Measurements from ENCODE around the gene HMCES. TPM values are rescaled to one million over a fixed set of nuclear protein-coding genes. Genes with fewer than 3 reads are reported as not detected.
A peak's percentile ranks its signal among the peaks of the same experiment; 100 is the strongest.

Gene HMCES
- total and polyA plus RNA-seq, 7 donors, result 15.2 to 41.2 (median 21.6) TPM

DNA sequence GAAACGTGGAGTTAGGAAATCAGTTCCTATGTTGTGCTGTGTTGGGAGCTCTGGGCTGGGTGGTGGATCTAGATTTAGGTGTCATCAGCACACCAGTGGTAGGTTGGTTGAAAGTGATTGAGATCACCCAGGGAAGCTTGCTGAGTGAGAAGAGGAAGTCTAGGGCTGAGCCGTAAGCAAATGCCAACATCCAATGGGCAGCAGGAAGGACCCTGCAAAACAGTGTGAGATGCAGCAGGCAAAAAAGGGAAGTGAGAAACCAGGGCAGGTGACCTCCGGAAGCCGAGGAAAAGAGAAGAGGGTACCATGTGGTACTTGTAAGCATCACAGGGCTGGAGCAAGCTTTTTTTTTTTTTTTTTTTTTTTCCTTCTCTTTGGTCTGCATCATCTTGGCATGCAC, 45.1 kb upstream of the HMCES start:
- Histone ChIP-seq H3K4me3 (no peak overlapping the region), H3K9me3 (no peaks in the 10 kb centered on the region), H3K4me1 (peaks cover 0 to 10% (median 5%) of the 10 kb centered on the region in 4 donors), H3K27me3 (no peaks in the 10 kb centered on the region), H3K36me3 (no peaks in the 10 kb centered on the region), H3K27ac (peak overlapping the region in 1 of 4 donors; percentile 35)
- DNase-seq, result peak; percentile 78
- WGBS, 2 donors, result 47 to 75% methylated on average over 4 of the region's 4 CpGs
- no peak for TF ChIP-seq EP300 (IDR thresholded peaks at IDR 0.05)
- peak in 1 of 4 donors; percentile 24 for TF ChIP-seq POLR2AphosphoS5 (IDR thresholded peaks at IDR 0.05)
- intact Hi-C loops (cut with DNase I), result no loop called here

DNA sequence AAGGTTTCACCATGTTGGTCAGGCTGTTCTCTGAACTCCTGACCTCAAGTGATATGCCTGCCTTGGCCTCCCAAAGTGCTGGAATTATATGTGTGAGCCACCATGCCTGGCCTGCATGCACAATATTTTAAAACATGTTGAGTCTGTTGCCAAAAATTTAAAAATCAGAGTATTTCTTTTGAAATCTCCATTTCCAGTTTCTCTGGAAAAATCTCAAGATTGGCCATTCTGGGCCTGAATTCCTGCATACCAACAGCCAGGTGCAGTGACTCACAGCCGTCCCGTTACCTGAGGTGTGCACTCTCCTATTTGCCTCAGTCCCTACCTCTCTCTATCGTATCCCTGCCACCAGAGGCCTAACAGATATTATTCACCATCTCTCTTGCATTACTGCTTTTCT, 44.2 kb upstream of the HMCES start:
- Histone ChIP-seq H3K9me3 (no peaks in the 10 kb centered on the region), H3K27ac (peak overlapping the region in 1 of 4 donors; percentile 28)
- WGBS, 2 donors, result 94 to 96% methylated on average over 3 of the region's 3 CpGs

DNA sequence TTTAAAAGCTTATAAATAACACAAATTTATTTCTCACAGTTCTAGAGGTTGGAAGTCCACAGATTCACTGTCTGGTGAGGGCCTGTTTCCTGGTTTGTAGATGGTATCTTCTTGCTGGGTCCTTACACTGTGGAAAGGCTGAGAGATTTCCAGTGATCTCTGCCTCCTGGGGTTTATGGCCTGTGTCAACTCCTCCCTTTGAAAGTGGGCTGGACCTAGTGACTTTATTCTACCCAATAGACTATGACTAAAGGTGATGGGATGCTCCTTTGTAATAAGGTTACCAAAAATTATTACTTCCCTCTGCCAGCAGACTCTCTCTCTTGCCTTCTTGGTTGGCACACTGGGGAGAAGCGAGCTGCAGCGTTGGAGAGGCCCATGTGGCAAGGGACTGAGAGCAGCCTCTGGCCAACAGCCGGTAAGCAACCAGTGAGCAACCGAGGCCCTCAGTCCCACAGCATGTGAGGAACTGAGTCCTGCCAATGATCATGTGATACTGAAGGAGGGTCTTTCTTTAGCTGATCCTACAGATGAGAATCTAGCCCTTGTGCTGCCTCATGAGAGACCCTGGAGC, 43.2 kb upstream of the HMCES start:
- no peaks in the 10 kb centered on the region for H3K9me3 ChIP-seq
- 93 to 97% methylated on average over 4 of the region's 4 CpGs for WGBS, 2 donors
- TF ChIP-seq, protein P1, sequence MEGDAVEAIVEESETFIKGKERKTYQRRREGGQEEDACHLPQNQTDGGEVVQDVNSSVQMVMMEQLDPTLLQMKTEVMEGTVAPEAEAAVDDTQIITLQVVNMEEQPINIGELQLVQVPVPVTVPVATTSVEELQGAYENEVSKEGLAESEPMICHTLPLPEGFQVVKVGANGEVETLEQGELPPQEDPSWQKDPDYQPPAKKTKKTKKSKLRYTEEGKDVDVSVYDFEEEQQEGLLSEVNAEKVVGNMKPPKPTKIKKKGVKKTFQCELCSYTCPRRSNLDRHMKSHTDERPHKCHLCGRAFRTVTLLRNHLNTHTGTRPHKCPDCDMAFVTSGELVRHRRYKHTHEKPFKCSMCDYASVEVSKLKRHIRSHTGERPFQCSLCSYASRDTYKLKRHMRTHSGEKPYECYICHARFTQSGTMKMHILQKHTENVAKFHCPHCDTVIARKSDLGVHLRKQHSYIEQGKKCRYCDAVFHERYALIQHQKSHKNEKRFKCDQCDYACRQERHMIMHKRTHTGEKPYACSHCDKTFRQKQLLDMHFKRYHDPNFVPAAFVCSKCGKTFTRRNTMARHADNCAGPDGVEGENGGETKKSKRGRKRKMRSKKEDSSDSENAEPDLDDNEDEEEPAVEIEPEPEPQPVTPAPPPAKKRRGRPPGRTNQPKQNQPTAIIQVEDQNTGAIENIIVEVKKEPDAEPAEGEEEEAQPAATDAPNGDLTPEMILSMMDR (IDR thresholded peaks at IDR 0.05), result no peak
- TF ChIP-seq EP300 (IDR thresholded peaks at IDR 0.05) (no peak), POLR2AphosphoS5 (IDR thresholded peaks at IDR 0.05) (no peak), POLR2A (IDR thresholded peaks at IDR 0.05) (no peak)
- peaks cover 0 to 5% (median 0%) of the 10 kb centered on the region in 4 donors for H3K4me1 ChIP-seq
- DNase-seq, result no peak
- no peak overlapping the region for H3K4me3 ChIP-seq
- no peaks in the 10 kb centered on the region for H3K27me3 ChIP-seq
- H3K36me3 ChIP-seq, result no peaks in the 10 kb centered on the region
- no peak overlapping the region for H3K27ac ChIP-seq
- intact Hi-C loops (cut with DNase I), result no loop called here

More for the DNA sequence above, 44.2 kb upstream of the HMCES start:
- intact Hi-C loops (cut with DNase I), result no loop called here
- TF ChIP-seq POLR2AphosphoS5 (IDR thresholded peaks at IDR 0.05) (no peak), EP300 (IDR thresholded peaks at IDR 0.05) (no peak), POLR2A (IDR thresholded peaks at IDR 0.05) (no peak)
- TF ChIP-seq, protein P1 (IDR thresholded peaks at IDR 0.05), result no peak
- Histone ChIP-seq H3K36me3 (no peaks in the 10 kb centered on the region), H3K27me3 (no peaks in the 10 kb centered on the region), H3K4me3 (no peak overlapping the region), H3K4me1 (peaks cover 0 to 1% (median 0%) of the 10 kb centered on the region in 4 donors)
- no peak for DNase-seq

DNA sequence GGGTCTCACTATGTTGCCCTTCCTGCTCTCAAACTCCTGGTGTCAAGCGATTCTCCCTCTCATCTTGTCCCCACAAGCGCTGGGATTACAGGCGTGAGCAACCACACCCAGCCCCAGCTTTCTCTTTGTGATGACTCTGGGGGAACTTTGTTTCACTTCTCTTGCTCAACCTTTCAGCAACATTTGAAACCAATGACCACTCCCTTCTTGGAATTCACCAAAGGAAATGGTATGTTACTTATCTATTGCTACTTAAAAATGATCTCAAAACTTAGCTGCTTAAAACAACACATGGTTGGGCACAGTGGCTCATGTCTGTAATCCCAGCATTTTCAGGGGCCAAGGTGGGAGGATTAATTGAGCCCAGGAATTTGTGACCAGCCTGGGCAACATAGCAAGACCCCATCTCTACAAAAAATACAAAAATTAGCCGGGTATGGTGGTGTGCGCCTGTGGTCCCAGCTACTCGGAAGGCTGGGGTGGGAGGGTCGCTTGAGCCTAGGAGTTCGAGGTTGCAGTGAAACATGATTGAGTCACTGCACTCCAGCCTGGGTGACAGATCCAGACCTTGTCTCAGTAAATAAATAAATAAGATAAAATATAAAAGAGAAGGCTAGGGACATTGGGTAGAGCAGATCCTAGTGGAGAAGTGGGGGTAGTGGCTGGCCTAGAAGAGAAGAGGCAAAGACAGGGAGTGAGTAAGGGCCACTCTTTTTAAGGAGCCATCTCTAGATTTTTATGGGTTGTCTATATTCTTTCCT, 39.5 kb upstream of the HMCES start:
- Histone ChIP-seq H3K4me3 (no peak overlapping the region), H3K9me3 (no peaks in the 10 kb centered on the region), H3K36me3 (no peaks in the 10 kb centered on the region), H3K4me1 (peaks cover 0 to 5% (median 0%) of the 10 kb centered on the region in 4 donors), H3K27me3 (no peaks in the 10 kb centered on the region), H3K27ac (peak overlapping the region in 2 of 4 donors; percentile 3 to 36)
- TF ChIP-seq POLR2A (IDR thresholded peaks at IDR 0.05) (no peak), EP300 (IDR thresholded peaks at IDR 0.05) (no peak), POLR2AphosphoS5 (IDR thresholded peaks at IDR 0.05) (peak in 1 of 4 donors; percentile 43)
- TF ChIP-seq, protein P1 (IDR thresholded peaks at IDR 0.05), result no peak
- no peak for DNase-seq
- WGBS, 2 donors, result 70 to 77% methylated on average over 8 of the region's 8 CpGs
- intact Hi-C loops (cut with DNase I), result no loop called here

DNA sequence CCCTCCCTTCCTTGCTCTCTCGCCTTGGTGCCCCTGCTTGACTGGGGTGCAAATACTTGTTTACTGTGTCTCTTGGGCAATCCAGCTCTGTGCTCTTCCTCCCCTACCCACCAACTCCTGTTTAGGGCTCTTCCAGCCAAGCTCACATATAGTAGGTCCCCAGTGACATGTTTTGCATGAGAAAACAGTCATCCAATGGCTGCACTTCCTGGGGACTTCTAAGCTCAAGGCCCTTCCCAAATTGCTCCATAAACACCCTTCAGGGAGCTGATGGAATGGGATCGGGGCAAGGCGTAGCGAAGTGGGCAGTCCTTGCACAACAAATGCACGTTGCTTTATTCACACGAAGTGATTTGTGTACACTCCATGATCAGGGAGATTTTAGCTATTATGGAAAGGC, 38.7 kb upstream of the HMCES start:
- Histone ChIP-seq H3K4me3 (no peak overlapping the region), H3K9me3 (no peaks in the 10 kb centered on the region), H3K36me3 (no peaks in the 10 kb centered on the region), H3K27me3 (no peaks in the 10 kb centered on the region), H3K4me1 (peaks cover 0 to 6% (median under 1%) of the 10 kb centered on the region in 4 donors), H3K27ac (no peak overlapping the region)
- DNase-seq, result no peak
- WGBS, 2 donors, result 69 to 84% methylated on average over 6 of the region's 6 CpGs
- TF ChIP-seq POLR2A (IDR thresholded peaks at IDR 0.05) (no peak), POLR2AphosphoS5 (IDR thresholded peaks at IDR 0.05) (no peak), EP300 (IDR thresholded peaks at IDR 0.05) (no peak)
- TF ChIP-seq, protein P1 (IDR thresholded peaks at IDR 0.05), result no peak
- intact Hi-C loops (cut with DNase I), result loop anchor here (5.0 kb wide), 1 partner anchor 43 kb away; no protein-coding TSS in a partner anchor
